Smooth muscle cell (in vitro differentiated cells): ENCODE measurements around the gene PLXDC1. TPM values are rescaled to one million over a fixed set of nuclear protein-coding genes. Genes with fewer than 3 reads are reported as not detected.

Source experiments
- DNase-seq: peaks from one replicate; lab custom pipeline; 2025; ENCODE audit not compliant: unreplicated experiment; lab: John Stamatoyannopoulos, UW
- H2AFZ ChIP-seq: fragments of 200-600 bp; sonication (generic); 2 replicates; pipeline ENCODE4 v1.6.0; 2016; ENCODE audit warnings: antibody characterized with exemption, low read depth, mild to moderate bottlenecking
- H3F3A ChIP-seq: fragments of 200-600 bp; sonication (generic); 2 replicates; pipeline ENCODE4 v1.6.0; 2017; ENCODE audit warnings: antibody characterized with exemption, low read depth
- H3K27ac ChIP-seq: fragments of 200-600 bp; sonication (generic); 2 replicates; pipeline ENCODE4 v1.5.1; 2016; ENCODE audit warnings: low read depth, mild to moderate bottlenecking
- H3K27me3 ChIP-seq: fragments of 200-600 bp; sonication (generic); 2 replicates; pipeline ENCODE4 v1.6.1; 2016; ENCODE audit warnings: low read depth, mild to moderate bottlenecking
- H3K36me3 ChIP-seq: fragments of 200-600 bp; sonication (generic); 2 replicates; pipeline ENCODE4 v1.5.1; 2016; ENCODE audit warnings: low read depth
- H3K4me1 ChIP-seq: fragments of 200-600 bp; sonication (generic); 2 replicates; pipeline ENCODE4 v1.5.1; 2016; ENCODE audit warnings: low read depth
- H3K4me2 ChIP-seq: fragments of 200-600 bp; sonication (generic); 2 replicates; pipeline ENCODE4 v1.6.0; 2016; ENCODE audit warnings: mild to moderate bottlenecking
- H3K4me3 ChIP-seq: fragments of 200-600 bp; sonication (generic); 2 replicates; pipeline ENCODE4 v1.5.1; 2016; ENCODE audit warnings: mild to moderate bottlenecking
- H3K79me2 ChIP-seq: fragments of 200-600 bp; sonication (generic); 2 replicates; pipeline ENCODE4 v1.6.0; 2016; ENCODE audit warnings: low read depth, mild to moderate bottlenecking
- H3K9ac ChIP-seq: fragments of 200-600 bp; sonication (generic); 2 replicates; pipeline ENCODE4 v1.6.0; 2016; ENCODE audit warnings: low read depth
- H3K9me3 ChIP-seq: fragments of 200-600 bp; sonication (generic); replicated peaks from 2 replicates; pipeline ENCODE4 v1.5.1; 2016; ENCODE audit warnings: low read depth
- H4K20me1 ChIP-seq: fragments of 200-600 bp; sonication (generic); 2 replicates; pipeline ENCODE4 v1.6.0; 2016; ENCODE audit warnings: low read depth
- CTCF ChIP-seq: fragments of 200-600 bp; sonication (generic); IDR thresholded peaks from 2 replicates; pipeline ENCODE4 v1.5.1; 2017; ENCODE audit warnings: borderline replicate concordance, mild to moderate bottlenecking, antibody characterized with exemption; ENCODE audit not compliant: insufficient read depth, poor library complexity, severe bottlenecking
- WGBS: methylation state at CpG from one replicate; pipeline ENCODE4 v1.1.7; 2016; ENCODE audit warnings: low lambda C conversion rate; 5-methylcytosine and 5-hydroxymethylcytosine counted together
- polyA plus RNA-seq: library from polyadenylated mRNA; unstranded; fragments of >200 nt; fragmentation: Nextera tagmentation; extraction: Ambion mirVana; gene quantifications from 2 replicates; pipeline ENCODE4 v1.2.1, GENCODE V29; 2016
- total RNA-seq: library from RNA; depleted of rRNA; stranded (reverse); fragments of >200 nt; gene quantifications from 2 replicates; pipeline ENCODE4 v1.2.3, GENCODE V29; 2014

Gene PLXDC1
- total and polyA plus RNA-seq, 2 experiments from 2014 or later: 17.4 to 18.5 TPM

- WGBS: 39% methylated on average over 5 of the region's 5 CpGs
- Histone ChIP-seq H3K79me2 (no peaks in the 10 kb centered on the region), H3F3A (no peaks in the 10 kb centered on the region), H3K36me3 (no peaks in the 10 kb centered on the region), H2AFZ (no peak overlapping the region), H3K9ac (no peak overlapping the region), H3K4me2 (peak overlapping the region; percentile 84), H3K9me3 (no peaks in the 10 kb centered on the region), H4K20me1 (no peaks in the 10 kb centered on the region), H3K27me3 (peaks cover 11% of the 10 kb centered on the region), H3K4me3 (peak overlapping the region; percentile 72), H3K4me1 (peaks cover 6% of the 10 kb centered on the region), H3K27ac (no peak overlapping the region)
- TF ChIP-seq CTCF: no peak
- DNase-seq: no peak
Observed at GRCh38 chr17:39150795-39151149, 665 bp downstream of the PLXDC1 start.

- Histone ChIP-seq H3K36me3 (no peaks in the 10 kb centered on the region), H3K4me2 (no peak overlapping the region), H3K27ac (no peak overlapping the region), H3K9ac (no peak overlapping the region), H3F3A (no peaks in the 10 kb centered on the region), H3K79me2 (no peaks in the 10 kb centered on the region), H3K4me1 (peaks cover 6% of the 10 kb centered on the region), H3K9me3 (no peaks in the 10 kb centered on the region), H2AFZ (no peak overlapping the region), H4K20me1 (no peaks in the 10 kb centered on the region), H3K4me3 (no peak overlapping the region), H3K27me3 (peaks cover 11% of the 10 kb centered on the region)
- DNase-seq: no peak
- 79% methylated on average over 5 of the region's 5 CpGs for WGBS
- no peak for TF ChIP-seq CTCF
Observed at GRCh38 chr17:39150104-39150634, 1.3 kb downstream of the PLXDC1 start.

- H3K79me2 ChIP-seq: no peaks in the 10 kb centered on the region
- no peaks in the 10 kb centered on the region for H4K20me1 ChIP-seq
- TF ChIP-seq CTCF: no peak
- no peak for DNase-seq
- H3K27ac ChIP-seq: no peak overlapping the region
- 78% methylated on average over 13 of the region's 13 CpGs for WGBS
- no peak overlapping the region for H3K4me2 ChIP-seq
- peaks cover 11% of the 10 kb centered on the region for H3K27me3 ChIP-seq
- H2AFZ ChIP-seq: no peak overlapping the region
- H3F3A ChIP-seq: no peaks in the 10 kb centered on the region
- H3K9ac ChIP-seq: no peak overlapping the region
- H3K9me3 ChIP-seq: no peaks in the 10 kb centered on the region
- no peaks in the 10 kb centered on the region for H3K36me3 ChIP-seq
- peaks cover 6% of the 10 kb centered on the region for H3K4me1 ChIP-seq
- no peak overlapping the region for H3K4me3 ChIP-seq
Observed at GRCh38 chr17:39147221-39148185, 3.9 kb downstream of the PLXDC1 start.
